T-cell (primary cell): ENCODE data around the gene NWD2. TPM values are rescaled to one million over a fixed set of nuclear protein-coding genes. Genes with fewer than 3 reads are reported as not detected.

ENCODE experiments used
- ATAC-seq, 4 experiments: fragments of 200-7000 bp in 3 of 4; fragments of 150-1000 bp in 1 of 4; cut with Tn5 transposase; replicated peaks in 1 of 4; 1 replicate in 3 of 4; 2 replicates in 1 of 4; pipeline ENCODE4 v1.10.0; 2021; ENCODE audit warnings: moderate library complexity in 3 of 4, mild to moderate bottlenecking in 2 of 4, moderate number of reproducible peaks in 1 of 4
- CTCF ChIA-PET, 2 donors: fragments of 300-600 bp; sonication (Branson Sonifier 250); formaldehyde crosslinking; loops; one replicate each; lab custom pipeline; 2022; ENCODE audit warnings: antibody characterized with exemption in 2 of 2; lab: Charles Lee
- POLR2A ChIA-PET, 2 donors: fragments of 300-600 bp; sonication (Branson Sonifier 250); formaldehyde crosslinking; loops; one replicate each; lab custom pipeline; 2022; ENCODE audit warnings: antibody characterized with exemption in 2 of 2; lab: Charles Lee
- DNase-seq, 35 experiments: peaks; one replicate each; pipeline versions ENCODE4 v3.0.0 to v3.0.0-alpha.2; 2013 to 2023
- H3K27ac ChIP-seq: one replicate; pipeline ENCODE4 v1.5.1; 2013; ENCODE audit warnings: low read length
- H3K27me3 ChIP-seq, 2 experiments: replicated peaks in 1 of 2; 1 replicate in 1 of 2; 2 replicates in 1 of 2; pipeline versions ENCODE4 v1.6.1 to v1.7.0; 2013; ENCODE audit warnings: low read length in 1 of 2, mixed read lengths in 1 of 2; ENCODE audit not compliant: control insufficient read depth in 2 of 2, insufficient read depth in 2 of 2; ENCODE audit errors: extremely low read depth in 1 of 2
- H3K36me3 ChIP-seq, 2 donors: 1 replicate in 1 of 2; 2 replicates in 1 of 2; pipeline versions ENCODE4 v1.6.1 to v1.7.0; 2013; ENCODE audit warnings: low read length in 1 of 2; ENCODE audit not compliant: control insufficient read depth in 2 of 2, insufficient read depth in 1 of 2; ENCODE audit errors: extremely low read depth in 1 of 2
- H3K4me1 ChIP-seq, 2 experiments: 1 replicate in 1 of 2; 2 replicates in 1 of 2; pipeline versions ENCODE4 v1.6.1 to v1.7.0; 2013; ENCODE audit warnings: low read length in 2 of 2, mixed read lengths in 1 of 2; ENCODE audit not compliant: insufficient read depth in 2 of 2, control insufficient read depth in 1 of 2; ENCODE audit errors: extremely low read depth in 1 of 2
- H3K4me3 ChIP-seq, 2 donors: 1 replicate in 1 of 2; 2 replicates in 1 of 2; pipeline versions ENCODE4 v1.5.1 to v1.7.0; 2013; ENCODE audit warnings: mild to moderate bottlenecking in 2 of 2, low read length in 1 of 2, moderate library complexity in 1 of 2; ENCODE audit not compliant: control insufficient read depth in 1 of 2; ENCODE audit errors: extremely low read depth in 1 of 2
- H3K9me3 ChIP-seq: 2 replicates; pipeline ENCODE4 v1.7.0; 2013
- H3K27ac Mint-ChIP-seq, 2 donors: one replicate each; pipeline ENCODE4 v1.8.0; 2020 to 2021; ENCODE audit warnings: mild to moderate bottlenecking in 2 of 2, mixed read lengths in 2 of 2
- H3K27me3 Mint-ChIP-seq, 2 donors: one replicate each; pipeline ENCODE4 v1.8.0; 2021 to 2022; ENCODE audit warnings: mixed read lengths in 2 of 2
- H3K36me3 Mint-ChIP-seq: one replicate; pipeline ENCODE4 v1.8.0; 2021; ENCODE audit warnings: mixed read lengths
- H3K4me1 Mint-ChIP-seq, 3 donors: one replicate each; pipeline ENCODE4 v1.8.0; 2020 to 2022; ENCODE audit warnings: mixed read lengths in 3 of 3, mild to moderate bottlenecking in 1 of 3
- H3K4me3 Mint-ChIP-seq, 3 donors: one replicate each; pipeline ENCODE4 v1.8.0; 2020 to 2022; ENCODE audit warnings: mild to moderate bottlenecking in 3 of 3, mixed read lengths in 3 of 3, moderate library complexity in 3 of 3
- H3K9me3 Mint-ChIP-seq, 3 donors: one replicate each; pipeline ENCODE4 v1.8.0; 2020 to 2022; ENCODE audit warnings: mixed read lengths in 3 of 3
- WGBS: methylation state at CpG from one replicate; pipeline ENCODE4 v1.1.5; 2013; ENCODE audit warnings: missing lambda C conversion rate; ENCODE audit not compliant: insufficient coverage; 5-methylcytosine and 5-hydroxymethylcytosine counted together
- total RNA-seq, 35 experiments: library from RNA in 6 of 35; stranded (reverse) in 6 of 35; fragments of 120-200 nt in 1 of 35; gene quantifications; one replicate each; pipeline versions ENCODE4 v1.2.1 to v1.2.4 and lab custom pipeline; 2013 to 2026

NWD2 gene
- total RNA-seq, 5 donors from 2014 or later (not counting 1 experiment from before 2014, with no cell fraction given), result not detected

- no peak overlapping the region for H3K27ac ChIP-seq
- CTCF ChIA-PET, result no interaction called here
Measured at GRCh38 chr4:37461801-37462200, 217.3 kb downstream of the NWD2 start.

GRCh38 chr4:37463033-37463856 lies 218.7 kb downstream of the NWD2 start:
- ATAC-seq (no peak), DNase-seq (no peak)
- Histone ChIP-seq H3K36me3 (no peaks in the 10 kb centered on the region), H3K4me1 (no peaks in the 10 kb centered on the region), H3K4me3 (no peak overlapping the region), H3K27me3 (peaks cover 0 to 3% of the 10 kb centered on the region in 2 experiments), H3K9me3 (no peaks in the 10 kb centered on the region), H3K27ac (no peak overlapping the region)
- ChIA-PET POLR2A (no interaction called here), CTCF (interaction anchor here (0.7 kb wide), 4 partner anchors 11 to 433 kb away, joined by 3 to 7 read pairs (median 5); no protein-coding TSS in a partner anchor)
- Mint-ChIP-seq H3K36me3 (no peaks in the 10 kb centered on the region), H3K4me3 (no peak overlapping the region), H3K27ac (no peak overlapping the region), H3K27me3 (peaks cover 23 to 24% of the 10 kb centered on the region in 2 donors), H3K4me1 (no peaks in the 10 kb centered on the region), H3K9me3 (no peaks in the 10 kb centered on the region)
- WGBS, result no CpG with 5 or more reads among the region's 5 CpGs

More at GRCh38 chr4:37461801-37462200, 217.3 kb downstream of the NWD2 start:
- 100% methylated on average over 1 of the region's 1 CpG for WGBS
- H3K27me3 Mint-ChIP-seq, result peaks cover 24 to 30% of the 10 kb centered on the region in 2 donors
- peaks cover 0 to 3% of the 10 kb centered on the region in 2 experiments for H3K27me3 ChIP-seq
- H3K4me1 Mint-ChIP-seq, result no peaks in the 10 kb centered on the region
- H3K4me1 ChIP-seq, result no peaks in the 10 kb centered on the region
- no peaks in the 10 kb centered on the region for H3K9me3 ChIP-seq
- no peaks in the 10 kb centered on the region for H3K9me3 Mint-ChIP-seq
- no peaks in the 10 kb centered on the region for H3K36me3 ChIP-seq
- H3K4me3 Mint-ChIP-seq, result no peak overlapping the region
- POLR2A ChIA-PET, result no interaction called here
- DNase-seq, result no peak
- no peak for ATAC-seq
- H3K36me3 Mint-ChIP-seq, result no peaks in the 10 kb centered on the region
- H3K27ac Mint-ChIP-seq, result no peak overlapping the region
- no peak overlapping the region for H3K4me3 ChIP-seq

- H3K4me1 Mint-ChIP-seq, result no peaks in the 10 kb centered on the region
- whole genome bisulfite sequencing, result no CpG with 5 or more reads among the region's 7 CpGs
- H3K27me3 Mint-ChIP-seq, result peaks cover 15 to 19% of the 10 kb centered on the region in 2 donors
- ChIA-PET POLR2A (no interaction called here), CTCF (interaction anchor here in 1 of 2 donors (0.7 kb wide), 1 partner anchor 11 kb away, joined by 3 read pairs; a partner anchor contains a TSS)
- DNase-seq (no peak), ATAC-seq (no peak)
- H3K9me3 ChIP-seq, result no peaks in the 10 kb centered on the region
- no peak overlapping the region for H3K27ac ChIP-seq
- H3K36me3 ChIP-seq, result no peaks in the 10 kb centered on the region
- H3K4me3 Mint-ChIP-seq, result no peak overlapping the region
- H3K27me3 ChIP-seq, result peaks cover 0 to 3% of the 10 kb centered on the region in 2 experiments
- no peaks in the 10 kb centered on the region for H3K4me1 ChIP-seq
- H3K36me3 Mint-ChIP-seq, result no peaks in the 10 kb centered on the region
- no peak overlapping the region for H3K4me3 ChIP-seq
- H3K9me3 Mint-ChIP-seq, result no peaks in the 10 kb centered on the region
- H3K27ac Mint-ChIP-seq, result no peak overlapping the region
Measured at GRCh38 chr4:37464373-37465128, 220.0 kb downstream of the NWD2 start.

GRCh38 chr4:37465296-37465695 lies 220.8 kb downstream of the NWD2 start:
- Histone ChIP-seq H3K4me3 (no peak overlapping the region), H3K9me3 (no peaks in the 10 kb centered on the region), H3K27ac (no peak overlapping the region), H3K36me3 (no peaks in the 10 kb centered on the region), H3K27me3 (peaks cover 0 to 3% of the 10 kb centered on the region in 2 experiments), H3K4me1 (no peaks in the 10 kb centered on the region)
- CTCF ChIA-PET, result interaction anchor here in 1 of 2 donors (0.7 kb wide), 1 partner anchor 12 kb away, joined by 3 read pairs; a partner anchor contains a TSS
- Mint-ChIP-seq H3K9me3 (no peaks in the 10 kb centered on the region), H3K27ac (no peak overlapping the region), H3K4me1 (no peaks in the 10 kb centered on the region), H3K36me3 (no peaks in the 10 kb centered on the region), H3K4me3 (no peak overlapping the region), H3K27me3 (peaks cover 12 to 15% of the 10 kb centered on the region in 2 donors)
- 67% methylated on average over 1 of the region's 5 CpGs for WGBS
- ATAC-seq, result no peak
- no peak for DNase-seq
- POLR2A ChIA-PET, result no interaction called here

- ChIA-PET POLR2A (no interaction called here), CTCF (no interaction called here)
- Mint-ChIP-seq H3K27me3 (peaks cover 10 to 12% of the 10 kb centered on the region in 2 donors), H3K4me3 (no peak overlapping the region), H3K9me3 (no peaks in the 10 kb centered on the region), H3K36me3 (no peaks in the 10 kb centered on the region), H3K4me1 (no peaks in the 10 kb centered on the region), H3K27ac (no peak overlapping the region)
- H3K36me3 ChIP-seq, result no peaks in the 10 kb centered on the region
- no peaks in the 10 kb centered on the region for H3K9me3 ChIP-seq
- DNase-seq (no peak), ATAC-seq (no peak)
- H3K27ac ChIP-seq, result no peak overlapping the region
- WGBS, result no CpG with 5 or more reads among the region's 2 CpGs
- peaks cover 0 to 3% of the 10 kb centered on the region in 2 experiments for H3K27me3 ChIP-seq
- no peaks in the 10 kb centered on the region for H3K4me1 ChIP-seq
- H3K4me3 ChIP-seq, result no peak overlapping the region
Measured at GRCh38 chr4:37465845-37466244, 221.3 kb downstream of the NWD2 start.

GRCh38 chr4:37467223-37467622 lies 222.7 kb downstream of the NWD2 start:
- Mint-ChIP-seq H3K4me3 (no peak overlapping the region), H3K4me1 (no peaks in the 10 kb centered on the region), H3K27me3 (peaks cover 4 to 6% of the 10 kb centered on the region in 2 donors), H3K9me3 (no peaks in the 10 kb centered on the region), H3K27ac (no peak overlapping the region), H3K36me3 (no peaks in the 10 kb centered on the region)
- Histone ChIP-seq H3K27ac (no peak overlapping the region), H3K36me3 (no peaks in the 10 kb centered on the region), H3K4me1 (no peaks in the 10 kb centered on the region), H3K9me3 (no peaks in the 10 kb centered on the region), H3K27me3 (peaks cover 0 to 3% of the 10 kb centered on the region in 2 experiments), H3K4me3 (no peak overlapping the region)
- DNase-seq (no peak), ATAC-seq (no peak)
- no CpG with 5 or more reads among the region's 3 CpGs for WGBS
- ChIA-PET POLR2A (no interaction called here), CTCF (no interaction called here)
